ENCODE measurements around the gene OR10V1.

Gene OR10V1

GRCh38 chr11:59754494-59754858, 40.8 kb upstream of the OR10V1 start:
- Histone ChIP-seq H3K4me1 (peaks cover 19% of the 10 kb centered on the region), H3K4me2 (peak overlapping the region; percentile 95), H3K27ac (no peak overlapping the region), H3K4me3 (peak overlapping the region; percentile 93), H3K27me3 (no peaks in the 10 kb centered on the region), H3K9ac (peak overlapping the region; percentile 84), H3K9me3 (no peaks in the 10 kb centered on the region), H3K36me3 (0 out of 2 replicates have a peak, but pooled peaks cover 6% of the 10 kb centered on the region), H4K20me1 (peaks cover 32% of the 10 kb centered on the region)
- no peak for TF ChIP-seq Cebpa-rat (IDR thresholded peaks at IDR 0.05)

DNA sequence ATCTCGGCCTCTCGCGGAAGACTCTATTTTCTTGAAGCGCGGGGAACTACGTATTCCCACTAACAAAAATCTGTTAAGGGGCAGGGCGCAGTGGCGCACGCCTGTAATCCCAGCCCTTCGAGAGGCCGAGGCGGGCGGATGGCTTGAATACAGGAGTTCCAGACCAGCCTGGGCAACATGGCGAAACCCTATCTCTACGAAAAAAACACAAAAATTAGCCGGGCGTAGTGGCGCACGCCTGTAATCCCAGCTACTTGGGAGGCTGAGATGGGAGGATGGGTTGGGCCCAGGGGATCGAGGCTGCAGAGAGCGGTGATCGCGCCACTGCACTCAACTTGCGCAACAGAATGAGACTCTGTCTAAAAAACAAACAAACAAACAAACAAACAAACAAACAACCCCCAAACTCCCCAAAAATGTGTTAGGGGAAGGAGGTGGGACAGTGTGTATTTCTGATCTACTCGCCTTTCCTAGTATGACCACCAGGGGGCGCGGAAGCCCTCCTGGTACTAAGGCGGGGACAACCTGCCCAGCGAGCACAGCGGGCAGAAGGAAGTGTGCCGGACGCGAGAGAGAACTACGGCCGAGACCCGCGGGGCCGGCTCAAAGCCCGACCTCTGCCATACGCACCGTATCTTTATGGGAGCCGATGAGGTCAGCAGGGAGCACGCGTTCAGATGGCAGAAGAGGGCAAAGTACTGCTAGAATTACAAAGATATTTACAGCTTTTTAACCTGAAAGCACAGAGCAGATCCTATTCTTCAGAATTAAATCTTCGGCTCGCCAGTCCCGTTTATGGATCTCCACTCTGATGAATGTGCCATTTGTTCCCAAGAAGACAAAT, 40.2 kb upstream of the OR10V1 start:
- Histone ChIP-seq H3K4me2 (peak overlapping the region; percentile 95), H3K36me3 (0 out of 2 replicates have a peak, but pooled peaks cover 6% of the 10 kb centered on the region), H3K4me1 (peaks cover 25% of the 10 kb centered on the region), H3K9me3 (no peaks in the 10 kb centered on the region), H4K20me1 (peaks cover 26% of the 10 kb centered on the region), H3K9ac (peak overlapping the region; percentile 84), H3K4me3 (peak overlapping the region; percentile 93), H3K27me3 (no peaks in the 10 kb centered on the region), H3K27ac (no peak overlapping the region)
- TF ChIP-seq Cebpa-rat (IDR thresholded peaks at IDR 0.05): no peak

- Histone ChIP-seq H3K9ac (no peak overlapping the region), H3K9me3 (no peaks in the 10 kb centered on the region), H4K20me1 (no peaks in the 10 kb centered on the region), H3K27me3 (no peaks in the 10 kb centered on the region), H3K4me1 (peaks cover 41% of the 10 kb centered on the region), H3K27ac (no peak overlapping the region), H3K4me2 (peak overlapping the region; percentile 91; the same call in 1 of the 2 replicates), H3K4me3 (no peak overlapping the region), H3K36me3 (no peaks in the 10 kb centered on the region)
- no peak for TF ChIP-seq Cebpa-rat (IDR thresholded peaks at IDR 0.05)
These were observed 32.5 kb upstream of the OR10V1 start for GRCh38 chr11:59746111-59746510.

DNA sequence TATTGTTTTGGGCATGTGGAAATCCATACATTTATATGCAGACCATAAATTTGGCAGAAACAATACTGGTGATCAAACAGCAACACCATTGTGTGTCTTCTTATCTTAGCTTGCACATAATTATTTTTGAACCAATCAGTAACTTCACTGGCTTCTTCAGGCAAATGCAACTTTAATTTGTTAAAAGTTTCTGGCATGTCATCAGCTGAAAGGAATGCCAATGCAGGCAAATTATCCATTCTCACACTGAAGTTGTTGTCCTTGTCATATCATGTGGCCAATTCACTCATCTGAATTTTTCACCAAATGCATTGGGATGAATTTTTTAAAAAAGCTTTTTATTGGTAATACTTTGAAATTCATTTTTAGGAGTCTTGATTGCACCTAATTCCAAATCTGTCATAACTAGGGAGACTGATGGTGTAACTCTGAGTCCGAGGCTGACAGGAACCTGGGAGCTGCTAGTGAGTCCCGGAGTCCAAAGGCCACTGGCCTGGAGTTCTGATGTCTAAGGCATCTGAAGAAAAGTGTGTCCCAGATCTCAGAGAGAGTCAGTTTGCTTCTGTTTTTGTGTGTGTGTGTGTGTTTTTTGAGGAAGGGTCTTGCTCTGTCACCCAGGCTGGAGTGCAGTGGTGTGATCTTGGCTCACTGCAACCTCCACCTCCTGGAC, 17.4 kb upstream of the OR10V1 start:
- Histone ChIP-seq H3K27me3 (no peaks in the 10 kb centered on the region), H3K9me3 (no peaks in the 10 kb centered on the region), H3K4me3 (no peak overlapping the region), H3K9ac (no peak overlapping the region), H3K36me3 (no peaks in the 10 kb centered on the region), H3K27ac (no peak overlapping the region), H3K4me2 (no peak overlapping the region), H4K20me1 (no peaks in the 10 kb centered on the region), H3K4me1 (peaks cover 33% of the 10 kb centered on the region; the same call in 1 of the 2 replicates)
- TF ChIP-seq Cebpa-rat (IDR thresholded peaks at IDR 0.05): no peak

DNA sequence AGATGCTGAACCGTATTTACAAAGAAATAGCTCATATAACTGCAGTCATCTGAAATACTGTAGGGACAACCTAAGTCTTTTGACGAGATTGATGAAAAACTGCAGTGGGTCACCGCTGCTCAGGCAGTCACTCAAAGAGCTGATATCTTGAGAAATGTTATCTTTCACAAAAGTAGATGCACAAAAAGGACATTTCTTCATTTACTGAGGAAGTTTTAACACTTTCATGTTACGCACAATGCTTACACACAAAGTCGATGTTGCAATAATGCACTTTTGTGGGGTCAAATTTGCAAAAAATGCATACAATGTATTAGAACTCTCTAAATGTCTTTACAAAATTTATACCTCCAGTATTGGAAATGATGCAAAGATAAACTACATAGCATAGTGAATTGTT, 16.2 kb upstream of the OR10V1 start:
- no peak overlapping the region for H3K4me3 ChIP-seq
- H3K27ac ChIP-seq: no peak overlapping the region
- no peaks in the 10 kb centered on the region for H3K27me3 ChIP-seq
- H3K4me2 ChIP-seq: no peak overlapping the region
- no peaks in the 10 kb centered on the region for H3K36me3 ChIP-seq
- no peaks in the 10 kb centered on the region for H3K9me3 ChIP-seq
- no peak overlapping the region for H3K9ac ChIP-seq
- peaks cover 33% of the 10 kb centered on the region; the same call in 1 of the 2 replicates for H3K4me1 ChIP-seq
- no peak; the same call in 1 of the 2 replicates for TF ChIP-seq Cebpa-rat (IDR thresholded peaks at IDR 0.05)
- no peaks in the 10 kb centered on the region for H4K20me1 ChIP-seq

DNA sequence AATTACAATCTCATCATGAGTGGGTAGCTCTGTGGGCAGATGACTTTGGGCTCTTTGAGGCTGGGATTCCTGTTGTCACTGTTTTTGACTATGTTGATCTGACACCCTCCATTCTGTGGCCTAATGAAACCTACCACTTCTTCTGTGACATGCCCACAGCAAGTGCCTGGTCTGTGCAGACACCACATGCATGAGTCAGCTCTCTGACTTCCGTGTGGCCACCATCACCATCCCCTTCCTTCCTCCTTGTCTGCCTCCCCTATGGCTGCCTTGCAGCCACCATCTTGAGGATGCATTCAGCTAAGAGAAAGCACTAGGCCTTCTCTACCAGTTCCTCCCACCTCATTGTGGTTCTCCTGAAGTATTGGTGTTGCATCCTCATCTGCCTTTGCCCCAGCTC, 15.3 kb upstream of the OR10V1 start:
- H3K27ac ChIP-seq: no peak overlapping the region
- H3K9ac ChIP-seq: no peak overlapping the region
- no peak for TF ChIP-seq Cebpa-rat (IDR thresholded peaks at IDR 0.05)
- H3K9me3 ChIP-seq: no peaks in the 10 kb centered on the region
- no peak overlapping the region for H3K4me3 ChIP-seq
- no peaks in the 10 kb centered on the region for H4K20me1 ChIP-seq
- H3K4me2 ChIP-seq: peak overlapping the region; percentile 49; the same call in 1 of the 2 replicates
- no peaks in the 10 kb centered on the region for H3K36me3 ChIP-seq
- H3K27me3 ChIP-seq: no peaks in the 10 kb centered on the region
- H3K4me1 ChIP-seq: peaks cover 33% of the 10 kb centered on the region; the same call in 1 of the 2 replicates

- Histone ChIP-seq H3K4me2 (peak overlapping the region; percentile 49; the same call in 1 of the 2 replicates), H4K20me1 (no peaks in the 10 kb centered on the region), H3K4me1 (peaks cover 33% of the 10 kb centered on the region; the same call in 1 of the 2 replicates), H3K36me3 (no peaks in the 10 kb centered on the region), H3K9me3 (no peaks in the 10 kb centered on the region), H3K27ac (no peak overlapping the region), H3K9ac (no peak overlapping the region), H3K4me3 (no peak overlapping the region), H3K27me3 (no peaks in the 10 kb centered on the region)
- TF ChIP-seq Cebpa-rat (IDR thresholded peaks at IDR 0.05): no peak
These were observed 14.5 kb upstream of the OR10V1 start for GRCh38 chr11:59728154-59728553.

DNA sequence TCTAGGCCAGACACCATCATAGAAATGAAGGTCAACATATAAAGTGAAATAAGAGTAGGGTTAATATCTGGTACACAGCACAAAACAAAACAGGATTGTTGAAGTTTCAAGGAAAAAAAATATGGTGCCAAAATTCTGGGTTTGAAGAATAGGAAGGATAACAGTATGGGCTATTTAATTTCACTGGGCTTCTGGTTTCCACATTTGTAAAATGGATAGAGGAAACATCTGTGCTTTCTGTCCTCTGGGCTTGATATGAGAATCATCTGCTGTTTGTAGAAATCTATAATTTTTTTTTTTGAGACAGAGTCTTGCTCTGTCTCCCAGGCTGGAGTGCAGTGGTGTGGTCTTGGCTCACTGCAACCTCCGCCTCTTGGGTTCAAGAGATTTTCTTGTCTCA, 13.8 kb upstream of the OR10V1 start:
- H3K27ac ChIP-seq: 0 out of 2 replicates have a peak overlapping the region, but pooled peaks have one; percentile 7
- no peak overlapping the region for H3K4me3 ChIP-seq
- H3K9ac ChIP-seq: no peak overlapping the region
- H3K36me3 ChIP-seq: no peaks in the 10 kb centered on the region
- peak overlapping the region; percentile 49 for H3K4me2 ChIP-seq
- no peaks in the 10 kb centered on the region for H4K20me1 ChIP-seq
- H3K4me1 ChIP-seq: peaks cover 33% of the 10 kb centered on the region; the same call in 1 of the 2 replicates
- no peak for TF ChIP-seq Cebpa-rat (IDR thresholded peaks at IDR 0.05)
- H3K9me3 ChIP-seq: no peaks in the 10 kb centered on the region
- no peaks in the 10 kb centered on the region for H3K27me3 ChIP-seq

GRCh38 chr11:59724066-59724465, 10.4 kb upstream of the OR10V1 start:
- H3K9me3 ChIP-seq: no peaks in the 10 kb centered on the region
- H3K4me1 ChIP-seq: peaks cover 30% of the 10 kb centered on the region; the same call in 1 of the 2 replicates
- TF ChIP-seq Cebpa-rat (IDR thresholded peaks at IDR 0.05): no peak
- no peaks in the 10 kb centered on the region for H3K27me3 ChIP-seq
- H3K4me3 ChIP-seq: no peak overlapping the region
- no peak overlapping the region for H3K4me2 ChIP-seq
- no peak overlapping the region for H3K9ac ChIP-seq
- no peaks in the 10 kb centered on the region for H4K20me1 ChIP-seq
- no peaks in the 10 kb centered on the region for H3K36me3 ChIP-seq
- H3K27ac ChIP-seq: no peak overlapping the region

GRCh38 chr11:59719556-59719955, 5.9 kb upstream of the OR10V1 start:
- Histone ChIP-seq H3K4me2 (no peak overlapping the region), H3K4me3 (no peak overlapping the region), H3K9me3 (no peaks in the 10 kb centered on the region), H3K27me3 (no peaks in the 10 kb centered on the region), H3K27ac (no peak overlapping the region), H3K9ac (no peak overlapping the region), H3K36me3 (no peaks in the 10 kb centered on the region), H3K4me1 (no peaks in the 10 kb centered on the region), H4K20me1 (no peaks in the 10 kb centered on the region)
- TF ChIP-seq Cebpa-rat (IDR thresholded peaks at IDR 0.05): no peak
